Trophoblast cell (in vitro differentiated cells and primary cell): ENCODE measurements around the gene IFITM10.

ENCODE experiments used
- DNase-seq, 2 donors: peaks; one replicate each; pipeline ENCODE4 v3.0.0-alpha.2; 2016
- H2AFZ ChIP-seq: 2 replicates; pipeline ENCODE4 v1.6.1; 2013; ENCODE audit warnings: low read length, moderate library complexity, mild to moderate bottlenecking; ENCODE audit not compliant: insufficient read depth, poor library complexity
- H2AK5ac ChIP-seq: 2 replicates; pipeline ENCODE4 v1.6.1; 2013; ENCODE audit warnings: mild to moderate bottlenecking, low read length
- H2BK120ac ChIP-seq: 2 replicates; pipeline ENCODE4 v1.6.1; 2013; ENCODE audit warnings: low read length, mild to moderate bottlenecking, moderate library complexity; ENCODE audit not compliant: insufficient read depth, poor library complexity
- H2BK12ac ChIP-seq: 2 replicates; pipeline ENCODE4 v1.6.1; 2013; ENCODE audit warnings: mild to moderate bottlenecking, low read length, moderate library complexity
- H2BK5ac ChIP-seq: 2 replicates; pipeline ENCODE4 v1.6.1; 2013; ENCODE audit warnings: low read length, low read depth, moderate library complexity, mild to moderate bottlenecking; ENCODE audit not compliant: poor library complexity
- H3K14ac ChIP-seq: 2 replicates; pipeline ENCODE4 v1.6.1; 2013; ENCODE audit warnings: mild to moderate bottlenecking, low read length
- H3K18ac ChIP-seq: 2 replicates; pipeline ENCODE4 v1.6.1; 2013; ENCODE audit warnings: mild to moderate bottlenecking, low read length
- H3K23ac ChIP-seq: 2 replicates; pipeline ENCODE4 v1.6.1; 2013; ENCODE audit warnings: low read length
- H3K27ac ChIP-seq: 2 replicates; pipeline ENCODE4 v1.5.1; 2013; ENCODE audit warnings: low read depth, mild to moderate bottlenecking, inconsistent platforms, low read length, moderate library complexity
- H3K27me3 ChIP-seq: 2 replicates; pipeline ENCODE4 v1.6.1; 2013; ENCODE audit warnings: inconsistent platforms, mild to moderate bottlenecking, low read length, moderate library complexity; ENCODE audit not compliant: insufficient read depth
- H3K36me3 ChIP-seq, 2 experiments: 1 replicate in 1 of 2; 2 replicates in 1 of 2; pipeline ENCODE4 v1.6.1; 2013; ENCODE audit warnings: low read length in 2 of 2, mild to moderate bottlenecking in 2 of 2, moderate library complexity in 1 of 2; ENCODE audit not compliant: insufficient read depth in 2 of 2, control insufficient read depth in 1 of 2
- H3K4ac ChIP-seq: 2 replicates; pipeline ENCODE4 v1.6.1; 2013; ENCODE audit warnings: low read depth, mild to moderate bottlenecking, low read length, moderate library complexity
- H3K4me1 ChIP-seq, 2 experiments: 1 replicate in 1 of 2; 2 replicates in 1 of 2; pipeline ENCODE4 v1.6.1; 2013; ENCODE audit warnings: low read length in 2 of 2, mild to moderate bottlenecking in 2 of 2, moderate library complexity in 1 of 2; ENCODE audit not compliant: insufficient read depth in 2 of 2, control insufficient read depth in 1 of 2
- H3K4me2 ChIP-seq: 2 replicates; pipeline ENCODE4 v1.6.1; 2013; ENCODE audit warnings: inconsistent platforms, mild to moderate bottlenecking, low read length, moderate library complexity
- H3K4me3 ChIP-seq: 2 replicates; pipeline ENCODE4 v1.5.1; 2013; ENCODE audit warnings: mild to moderate bottlenecking, low read depth, low read length, inconsistent platforms
- H3K79me1 ChIP-seq: one replicate; pipeline ENCODE4 v1.6.1; 2013; ENCODE audit warnings: low read length
- H3K79me2 ChIP-seq: 2 replicates; pipeline ENCODE4 v1.6.1; 2013; ENCODE audit warnings: low read length, mild to moderate bottlenecking; ENCODE audit not compliant: control insufficient read depth, insufficient read depth, poor library complexity
- H3K9ac ChIP-seq: 2 replicates; pipeline ENCODE4 v1.6.1; 2013; ENCODE audit warnings: mild to moderate bottlenecking, low read length
- H3K9me3 ChIP-seq: 2 replicates; pipeline ENCODE4 v1.6.1; 2013; ENCODE audit warnings: low read depth, mild to moderate bottlenecking, control low read depth, inconsistent platforms, low read length; ENCODE audit not compliant: insufficient read depth
- H4K12ac ChIP-seq: 2 replicates; pipeline ENCODE4 v1.6.1; 2013; ENCODE audit warnings: low read depth, mild to moderate bottlenecking, low read length, moderate library complexity
- H4K8ac ChIP-seq: 2 replicates; pipeline ENCODE4 v1.6.1; 2013; ENCODE audit warnings: low read depth, mild to moderate bottlenecking, low read length, moderate library complexity
- H4K91ac ChIP-seq: one replicate; pipeline ENCODE4 v1.6.1; 2013; ENCODE audit warnings: low read depth, mild to moderate bottlenecking, low read length, moderate library complexity
- WGBS: extraction: QIAGEN DNeasy Blood & Tissue Kit; methylation state at CpG from one replicate; pipeline ENCODE4 v1.1.7; 2013; ENCODE audit warnings: missing lambda C conversion rate; ENCODE audit not compliant: insufficient read length, insufficient coverage; ENCODE audit errors: extremely low coverage; 5-methylcytosine and 5-hydroxymethylcytosine counted together

Gene IFITM10

GRCh38 chr11:1774886-1775285, 24.5 kb upstream of the IFITM10 start:
- Histone ChIP-seq H3K18ac (no peak overlapping the region), H3K79me2 (no peaks in the 10 kb centered on the region), H3K4me2 (no peak overlapping the region), H2AFZ (no peak overlapping the region), H2BK5ac (no peak overlapping the region), H2BK12ac (no peak overlapping the region), H2AK5ac (no peak overlapping the region), H3K4me1 (peaks cover 0 to 2% of the 10 kb centered on the region in 2 experiments), H3K27ac (no peak overlapping the region), H3K27me3 (no peaks in the 10 kb centered on the region), H3K36me3 (no peaks in the 10 kb centered on the region), H3K4me3 (no peak overlapping the region), H3K79me1 (peaks cover 2% of the 10 kb centered on the region), H4K12ac (no peak overlapping the region), H3K9ac (no peak overlapping the region), H4K91ac (no peak overlapping the region), H3K23ac (no peak overlapping the region), H3K14ac (no peak overlapping the region), H2BK120ac (no peak overlapping the region), H3K9me3 (peaks cover 11% of the 10 kb centered on the region), H4K8ac (no peak overlapping the region), H3K4ac (no peak overlapping the region)
- DNase-seq: no peak
- WGBS: 100% methylated on average over 1 of the region's 12 CpGs

- no peak overlapping the region for H4K12ac ChIP-seq
- H4K91ac ChIP-seq: no peak overlapping the region
- H3K4me2 ChIP-seq: no peak overlapping the region
- H3K14ac ChIP-seq: no peak overlapping the region
- no peaks in the 10 kb centered on the region for H3K36me3 ChIP-seq
- no peak overlapping the region for H3K4me3 ChIP-seq
- H3K23ac ChIP-seq: no peak overlapping the region
- no peak overlapping the region for H3K18ac ChIP-seq
- no peak overlapping the region for H2BK5ac ChIP-seq
- no peaks in the 10 kb centered on the region for H3K79me2 ChIP-seq
- peaks cover 2% of the 10 kb centered on the region for H3K79me1 ChIP-seq
- no CpG with 5 or more reads among the region's 11 CpGs for WGBS
- no peak overlapping the region for H3K9ac ChIP-seq
- no peaks in the 10 kb centered on the region for H3K27me3 ChIP-seq
- no peak overlapping the region for H3K27ac ChIP-seq
- no peak overlapping the region for H2AFZ ChIP-seq
- H2AK5ac ChIP-seq: no peak overlapping the region
- H2BK12ac ChIP-seq: no peak overlapping the region
- no peak overlapping the region for H3K4ac ChIP-seq
- no peak overlapping the region for H2BK120ac ChIP-seq
- no peak for DNase-seq
- H4K8ac ChIP-seq: no peak overlapping the region
- H3K9me3 ChIP-seq: peaks cover 11% of the 10 kb centered on the region
- H3K4me1 ChIP-seq: peaks cover 0 to 2% of the 10 kb centered on the region in 2 experiments
Observed at GRCh38 chr11:1773994-1774550, 23.7 kb upstream of the IFITM10 start.

- Histone ChIP-seq H3K4me3 (no peak overlapping the region), H2AK5ac (no peak overlapping the region)
- DNase-seq: no peak
Observed at GRCh38 chr11:1773131-1773993, 23.0 kb upstream of the IFITM10 start.

GRCh38 chr11:1772270-1773130, 22.1 kb upstream of the IFITM10 start:
- no peak overlapping the region for H3K9ac ChIP-seq
- H2BK12ac ChIP-seq: no peak overlapping the region
- H3K14ac ChIP-seq: no peak overlapping the region
- H3K18ac ChIP-seq: no peak overlapping the region
- no peak overlapping the region for H3K4me3 ChIP-seq
- peak overlapping the region; percentile 12 for H3K4me2 ChIP-seq
- H2AK5ac ChIP-seq: no peak overlapping the region
- no peaks in the 10 kb centered on the region for H3K79me2 ChIP-seq
- no peak overlapping the region for H3K27ac ChIP-seq
- H3K23ac ChIP-seq: no peak overlapping the region
- H3K79me1 ChIP-seq: peaks cover 2% of the 10 kb centered on the region
- no peak overlapping the region for H4K12ac ChIP-seq
- peak overlapping the region; percentile 35 for H4K8ac ChIP-seq
- peaks cover 0 to 2% of the 10 kb centered on the region in 2 experiments for H3K4me1 ChIP-seq
- H2AFZ ChIP-seq: no peak overlapping the region
- H3K9me3 ChIP-seq: peaks cover 7% of the 10 kb centered on the region
- no CpG with 5 or more reads among the region's 15 CpGs for WGBS
- DNase-seq: peak; percentile 27 to 39
- H2BK5ac ChIP-seq: no peak overlapping the region
- no peak overlapping the region for H4K91ac ChIP-seq
- H3K36me3 ChIP-seq: no peaks in the 10 kb centered on the region
- H3K27me3 ChIP-seq: no peaks in the 10 kb centered on the region
- no peak overlapping the region for H3K4ac ChIP-seq
- H2BK120ac ChIP-seq: no peak overlapping the region

More at GRCh38 chr11:1773131-1773993, 23.0 kb upstream of the IFITM10 start:
- no peaks in the 10 kb centered on the region for H3K36me3 ChIP-seq
- no peak overlapping the region for H4K8ac ChIP-seq
- no peak overlapping the region for H4K12ac ChIP-seq
- H3K79me2 ChIP-seq: no peaks in the 10 kb centered on the region
- H3K79me1 ChIP-seq: peaks cover 2% of the 10 kb centered on the region
- no CpG with 5 or more reads among the region's 10 CpGs for WGBS
- H3K4ac ChIP-seq: no peak overlapping the region
- H2BK12ac ChIP-seq: no peak overlapping the region
- H3K18ac ChIP-seq: no peak overlapping the region
- H3K9ac ChIP-seq: no peak overlapping the region
- H3K27ac ChIP-seq: no peak overlapping the region
- peaks cover 10% of the 10 kb centered on the region for H3K9me3 ChIP-seq
- H3K14ac ChIP-seq: no peak overlapping the region
- no peak overlapping the region for H4K91ac ChIP-seq
- H3K4me2 ChIP-seq: no peak overlapping the region
- no peaks in the 10 kb centered on the region for H3K27me3 ChIP-seq
- H3K23ac ChIP-seq: no peak overlapping the region
- H2BK120ac ChIP-seq: no peak overlapping the region
- H3K4me1 ChIP-seq: peaks cover 0 to 2% of the 10 kb centered on the region in 2 experiments
- no peak overlapping the region for H2AFZ ChIP-seq
- no peak overlapping the region for H2BK5ac ChIP-seq
